ENCODE data around the gene ZNF514. TPM values are rescaled to one million over a fixed set of nuclear protein-coding genes. Genes with fewer than 3 reads are reported as not detected.

ZNF514 gene
- total RNA-seq (10 to 100 TPM in 6 of 9 donors, 1 to 10 TPM in 3; 4.6 to 22.6 (median 16.8) TPM), polyA plus RNA-seq (10 to 100 TPM in 2 of 3 donors, 1 to 10 TPM in 1; 8.3 to 26.1 (median 11.7) TPM)
- long read RNA-seq, donor 1: 0 reads
- long read RNA-seq, donor 2: 0 reads
- long read RNA-seq, donor 3: 0 reads
- long read RNA-seq, donor 4, partial matches to known transcripts: 0 of 3 reads
- long read RNA-seq, donor 4, other reads (novel, unspliced or antisense): 2 of 3 reads
- long read RNA-seq, donor 5, partial matches to known transcripts: 1 of 5 reads
- long read RNA-seq, donor 5, other reads (novel, unspliced or antisense): 4 of 5 reads
- long read RNA-seq, donor 6, partial matches to known transcripts: 0 of 1 reads
- long read RNA-seq, donor 6, other reads (novel, unspliced or antisense): 1 of 1 reads
- long read RNA-seq, donor 7: 0 reads
- long read RNA-seq, donor 8: 0 reads
- long read RNA-seq, donor 9, full-length matches to known transcripts: 2 of 2 reads
- long read RNA-seq, donor 9, partial matches to known transcripts: 0 of 2 reads
- long read RNA-seq, donor 9, other reads (novel, unspliced or antisense): 0 of 2 reads
- long read RNA-seq, donor 10, full-length matches to known transcripts: 2 of 2 reads
- long read RNA-seq, donor 10, partial matches to known transcripts: 0 of 2 reads
- long read RNA-seq, donor 10, other reads (novel, unspliced or antisense): 0 of 2 reads

GRCh38 chr2:95159690-95160449 is at the start of gene ZNF514:
ZNF514 (minus strand) TSS chr2:95159848; CDS start chr2:95153253, 6,595 bp downstream.
- peak; percentile 71 to 87 (median 74) for DNase-seq
- no peaks in the 10 kb centered on the region for H3K36me3 ChIP-seq (replicated peaks in 1 of 2)
- H3K9me3 ChIP-seq (replicated peaks in 1 of 3): peaks cover 0 to 6% (median 0%) of the 10 kb centered on the region in 3 donors
- H3K27ac ChIP-seq: peak within 1 kb of the TSS in 4 of 5 donors; percentile 42 to 86 (median 72)
- intact Hi-C loops (cut with DNase I): loop anchor here in 1 of 2 donors (5.0 kb wide), 1 partner anchor 38 kb away; the partner anchor contains the start of gene MRPS5
- TF ChIP-seq, protein P1, sequence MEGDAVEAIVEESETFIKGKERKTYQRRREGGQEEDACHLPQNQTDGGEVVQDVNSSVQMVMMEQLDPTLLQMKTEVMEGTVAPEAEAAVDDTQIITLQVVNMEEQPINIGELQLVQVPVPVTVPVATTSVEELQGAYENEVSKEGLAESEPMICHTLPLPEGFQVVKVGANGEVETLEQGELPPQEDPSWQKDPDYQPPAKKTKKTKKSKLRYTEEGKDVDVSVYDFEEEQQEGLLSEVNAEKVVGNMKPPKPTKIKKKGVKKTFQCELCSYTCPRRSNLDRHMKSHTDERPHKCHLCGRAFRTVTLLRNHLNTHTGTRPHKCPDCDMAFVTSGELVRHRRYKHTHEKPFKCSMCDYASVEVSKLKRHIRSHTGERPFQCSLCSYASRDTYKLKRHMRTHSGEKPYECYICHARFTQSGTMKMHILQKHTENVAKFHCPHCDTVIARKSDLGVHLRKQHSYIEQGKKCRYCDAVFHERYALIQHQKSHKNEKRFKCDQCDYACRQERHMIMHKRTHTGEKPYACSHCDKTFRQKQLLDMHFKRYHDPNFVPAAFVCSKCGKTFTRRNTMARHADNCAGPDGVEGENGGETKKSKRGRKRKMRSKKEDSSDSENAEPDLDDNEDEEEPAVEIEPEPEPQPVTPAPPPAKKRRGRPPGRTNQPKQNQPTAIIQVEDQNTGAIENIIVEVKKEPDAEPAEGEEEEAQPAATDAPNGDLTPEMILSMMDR (IDR thresholded peaks at IDR 0.05): no peak
- peak in 1 of 2 donors; percentile 30 for TF ChIP-seq POLR2A (IDR thresholded peaks at IDR 0.05)
- H3K4me1 ChIP-seq (replicated peaks in 1 of 2): peaks cover 12 to 19% of the 10 kb centered on the region in 2 donors
- H3K27me3 ChIP-seq: no peaks in the 10 kb centered on the region
- H3K4me3 ChIP-seq: peak within 1 kb of the TSS in 3 of 4 donors; percentile 60 to 92 (median 66)
- WGBS, 4 donors: 10 to 60% (median 19%) methylated on average over 5 to 63 of the region's 64 CpGs

- peak overlapping the region in 2 of 4 donors; percentile 61 to 81 for H3K4me3 ChIP-seq
- WGBS, 4 donors: 75 to 84% (median 80%) methylated on average over 6 of the region's 6 CpGs
- intact Hi-C loops (cut with DNase I): no loop called here
- TF ChIP-seq, protein P1 (IDR thresholded peaks at IDR 0.05): no peak
- TF ChIP-seq POLR2A (IDR thresholded peaks at IDR 0.05): no peak
- H3K27me3 ChIP-seq: no peaks in the 10 kb centered on the region
- no peaks in the 10 kb centered on the region for H3K36me3 ChIP-seq (replicated peaks in 1 of 2)
- H3K9me3 ChIP-seq (replicated peaks in 1 of 3): peaks cover 0 to 7% (median 7%) of the 10 kb centered on the region in 3 donors
- no peak overlapping the region for H3K27ac ChIP-seq
- H3K4me1 ChIP-seq (replicated peaks in 1 of 2): peaks cover 0 to 11% of the 10 kb centered on the region in 2 donors
- DNase-seq: no peak
Measured at GRCh38 chr2:95208106-95208505, 48.5 kb upstream of the ZNF514 start.

DNA sequence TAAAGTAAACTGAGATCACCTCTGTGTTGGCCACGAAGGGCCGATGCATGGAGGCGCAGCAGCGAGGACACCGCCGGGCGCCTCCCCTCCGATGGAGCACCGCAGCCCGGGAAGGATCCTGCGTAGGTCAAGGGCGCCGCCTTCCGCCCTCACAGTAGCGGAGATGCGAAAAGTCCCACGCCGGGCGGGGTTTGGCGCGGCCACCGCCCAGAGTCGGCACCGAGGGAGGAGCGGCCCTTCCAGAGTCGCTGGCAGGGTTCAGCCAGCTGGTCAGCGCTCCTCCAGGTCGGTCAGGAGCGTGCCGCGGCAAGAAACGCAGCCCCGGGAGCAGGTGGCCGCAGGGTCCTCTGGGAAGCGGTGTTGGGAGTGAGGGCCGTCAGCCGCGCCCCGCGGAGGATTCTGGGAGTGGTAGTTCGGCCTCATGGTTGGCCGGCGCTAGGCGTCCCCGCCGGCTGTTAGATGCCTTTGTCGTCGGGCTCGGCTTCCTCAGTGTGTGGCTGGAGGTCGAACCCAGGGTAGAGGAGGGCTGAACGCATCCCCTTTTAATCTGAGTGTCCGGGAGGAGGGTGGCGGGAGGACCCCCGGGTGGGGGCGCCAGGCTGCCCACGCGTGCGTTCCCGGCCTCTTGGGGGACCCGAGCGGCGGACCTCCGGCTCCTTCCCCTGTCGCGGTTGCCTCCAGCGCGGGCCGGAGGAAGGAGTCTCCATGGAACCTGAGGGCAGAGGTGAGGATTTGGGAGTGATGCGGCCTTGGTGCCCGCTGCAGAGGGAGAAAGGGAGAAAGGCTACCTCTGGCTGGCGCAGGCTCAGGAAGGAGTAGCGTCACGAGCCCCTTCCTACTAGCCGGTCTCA is 47.7 kb upstream of the ZNF514 start, which contains the start of gene ZNF892:
Gene ZNF892 (plus strand): TSS at position 411 of the 851 bp plus-strand sequence. CDS start 295 bp downstream, at position 706.
- DNase-seq: peak; percentile 84 to 92 (median 86)
- Histone ChIP-seq H3K27me3 (no peaks in the 10 kb centered on the region), H3K27ac (peak within 1 kb of the TSS in 4 of 5 donors; percentile 45 to 86 (median 71)), H3K4me3 (peak within 1 kb of the TSS in 3 of 4 donors; percentile 32 to 81 (median 61)), H3K36me3 (replicated peaks in 1 of 2) (no peaks in the 10 kb centered on the region), H3K4me1 (replicated peaks in 1 of 2) (peaks cover 0 to 11% of the 10 kb centered on the region in 2 donors), H3K9me3 (replicated peaks in 1 of 3) (peaks cover 0 to 6% (median 5%) of the 10 kb centered on the region in 3 donors)
- intact Hi-C loops (cut with DNase I): no loop called here
- 0 to 2% (median 1%) methylated on average over 25 to 74 of the region's 74 CpGs for WGBS, 4 donors
- TF ChIP-seq POLR2A (IDR thresholded peaks at IDR 0.05): peak; percentile 28 to 37
- TF ChIP-seq, protein P1 (IDR thresholded peaks at IDR 0.05): peak in 4 of 6 experiments; percentile 19 to 39 (median 30)
